HG02884 (cell line): ENCODE results near the gene GNG7.
"Not testable (repeated sequence)": the region's sequence is repeated elsewhere in the genome, so short reads cannot be mapped to it uniquely, and the experiment has no call there.

Experiments
- ATAC-seq: cut with Tn5 transposase; IDR thresholded peaks from one replicate; pipeline ENCODE4 v1.9.1; 2021; ENCODE audit warnings: mild to moderate bottlenecking, moderate library complexity; ENCODE audit not compliant: unreplicated experiment

Gene GNG7

DNA sequence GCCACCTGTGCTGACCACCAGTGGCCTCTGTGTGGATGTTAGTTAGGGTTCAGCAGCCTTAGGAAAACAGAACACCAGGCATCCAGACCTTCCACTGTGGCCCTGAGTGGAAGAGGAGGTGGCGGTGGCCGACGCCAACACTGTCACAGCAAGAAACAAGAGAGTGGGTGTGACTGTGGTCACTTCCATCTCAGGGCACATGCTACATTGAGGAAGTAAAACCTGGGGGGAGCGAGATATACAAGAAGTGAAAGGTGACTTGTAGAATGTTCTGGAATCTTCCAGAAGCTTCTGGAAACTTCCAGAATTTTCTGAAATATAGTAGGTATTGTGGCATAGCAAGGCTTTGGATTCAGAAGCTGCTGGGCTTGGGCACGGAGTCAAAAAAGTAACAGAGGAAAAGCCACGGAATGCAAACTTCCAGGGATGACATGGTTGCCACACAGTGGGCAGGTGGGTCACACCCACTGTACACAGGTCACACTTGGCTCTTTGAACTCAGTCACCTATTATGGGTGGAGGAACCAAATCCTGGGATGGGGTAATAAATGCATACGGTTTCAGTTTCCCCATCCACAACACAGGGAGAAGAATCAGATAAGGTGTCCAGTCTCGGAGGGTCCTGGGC lies 24.3 kb downstream of the GNG7 start:
- ATAC-seq, result peak; percentile 53

DNA sequence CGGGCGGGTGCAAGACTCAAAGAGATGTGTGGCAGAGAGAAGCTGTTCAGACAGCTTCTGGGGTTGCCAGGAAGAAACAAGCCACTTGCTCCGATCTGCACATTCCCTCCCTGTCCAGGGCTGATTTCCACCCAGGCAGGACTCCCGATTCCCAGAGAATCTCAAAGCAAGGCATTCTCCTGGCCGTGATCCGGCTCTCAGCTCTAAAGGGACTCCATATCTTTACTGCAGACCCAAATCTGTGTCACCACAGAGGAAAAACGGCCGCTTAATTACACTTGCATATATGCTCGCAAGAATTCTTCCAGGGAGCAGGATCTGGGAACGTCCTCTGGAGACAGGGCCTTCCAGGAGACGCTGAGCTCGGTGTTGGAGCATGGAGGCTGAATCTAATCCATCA lies 25.7 kb downstream of the GNG7 start:
- ATAC-seq, result no peak

DNA sequence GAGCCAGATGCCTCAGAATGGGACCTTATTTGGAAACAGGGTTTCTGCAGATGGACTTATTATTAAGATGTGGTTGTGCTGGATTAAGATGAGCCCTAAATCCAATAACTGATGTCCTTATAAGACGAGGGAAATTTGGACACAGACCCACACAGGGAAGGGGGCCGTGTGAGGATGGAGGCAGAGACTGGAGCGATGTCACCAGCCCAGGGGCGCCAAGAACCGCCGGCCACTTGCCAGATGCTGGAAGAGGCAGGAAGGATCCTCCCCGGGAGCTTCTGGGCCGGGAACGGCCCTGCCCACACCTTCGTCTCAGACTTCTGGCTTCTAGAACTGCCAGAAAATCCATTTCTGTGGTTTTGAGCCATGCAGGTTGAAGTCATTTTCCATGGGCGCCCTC lies 26.6 kb downstream of the GNG7 start:
- ATAC-seq, result no peak

DNA sequence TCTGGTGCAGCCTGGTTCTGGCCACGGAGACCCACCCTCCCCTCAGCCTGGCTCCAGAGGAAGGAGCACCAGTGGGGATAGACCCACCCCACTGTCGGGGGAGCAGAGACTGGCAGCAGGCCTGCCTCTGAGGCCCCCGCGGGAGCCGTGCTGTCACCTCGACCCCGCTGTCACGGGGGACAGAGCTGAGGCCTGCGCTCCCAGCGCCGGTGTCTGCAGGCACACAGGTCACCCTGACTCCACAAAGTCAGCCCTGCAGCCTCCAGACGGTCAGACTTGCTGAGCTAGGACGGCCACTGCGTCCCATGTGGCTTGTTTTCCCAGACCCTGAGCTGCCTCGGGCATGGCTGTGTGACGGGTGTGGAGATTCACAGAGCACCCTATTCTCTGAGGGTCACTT lies 32.3 kb downstream of the GNG7 start:
- no peak for ATAC-seq

DNA sequence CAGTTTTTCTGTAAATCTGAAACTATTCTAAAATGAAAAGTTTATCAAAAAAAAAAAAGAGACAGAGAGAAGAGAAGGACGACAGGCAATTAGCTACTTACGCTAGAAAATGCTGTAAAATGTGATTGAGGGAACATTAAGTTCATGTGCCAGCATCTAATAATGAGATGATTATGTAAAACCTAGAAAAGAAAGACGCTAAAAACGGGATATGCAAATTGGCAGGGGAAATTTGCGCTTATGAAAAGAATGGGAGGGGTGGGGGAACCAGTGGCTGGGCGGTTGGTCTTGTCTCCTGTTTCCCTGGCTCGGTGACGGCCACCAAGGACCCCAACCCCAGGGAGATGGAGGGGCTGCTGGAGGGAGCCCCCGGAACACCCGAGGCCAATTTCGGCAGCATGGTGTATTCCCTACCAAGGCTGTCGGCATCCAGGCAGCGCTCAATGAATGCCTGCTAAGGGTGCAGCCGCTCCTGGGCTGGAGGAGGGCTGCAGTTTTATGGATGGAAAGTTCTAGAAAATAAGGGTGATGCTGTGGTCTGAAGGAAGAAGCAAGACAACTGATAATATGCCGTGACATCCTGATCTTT lies 34.2 kb downstream of the GNG7 start:
- ATAC-seq, result no peak

DNA sequence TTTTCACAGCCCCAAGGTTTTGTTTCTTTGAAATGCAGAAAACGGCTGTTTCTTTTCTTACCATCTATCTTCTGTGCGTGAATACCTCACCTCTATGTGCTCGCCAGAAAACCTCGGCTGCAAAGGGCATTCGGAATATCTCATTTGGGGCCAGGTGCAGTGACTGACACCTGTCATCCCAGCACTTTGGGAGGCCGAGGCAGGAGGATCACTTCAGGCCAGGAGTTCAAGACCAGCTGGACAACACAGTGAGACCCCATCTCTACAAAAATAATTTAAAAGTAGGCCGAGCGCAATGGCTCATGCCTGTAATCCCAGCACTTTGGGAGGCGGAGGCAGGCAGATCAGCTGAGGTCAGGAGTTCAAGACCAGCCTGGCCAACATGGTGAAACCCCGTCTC lies 35.1 kb downstream of the GNG7 start:
- not testable (repeated sequence) for ATAC-seq

DNA sequence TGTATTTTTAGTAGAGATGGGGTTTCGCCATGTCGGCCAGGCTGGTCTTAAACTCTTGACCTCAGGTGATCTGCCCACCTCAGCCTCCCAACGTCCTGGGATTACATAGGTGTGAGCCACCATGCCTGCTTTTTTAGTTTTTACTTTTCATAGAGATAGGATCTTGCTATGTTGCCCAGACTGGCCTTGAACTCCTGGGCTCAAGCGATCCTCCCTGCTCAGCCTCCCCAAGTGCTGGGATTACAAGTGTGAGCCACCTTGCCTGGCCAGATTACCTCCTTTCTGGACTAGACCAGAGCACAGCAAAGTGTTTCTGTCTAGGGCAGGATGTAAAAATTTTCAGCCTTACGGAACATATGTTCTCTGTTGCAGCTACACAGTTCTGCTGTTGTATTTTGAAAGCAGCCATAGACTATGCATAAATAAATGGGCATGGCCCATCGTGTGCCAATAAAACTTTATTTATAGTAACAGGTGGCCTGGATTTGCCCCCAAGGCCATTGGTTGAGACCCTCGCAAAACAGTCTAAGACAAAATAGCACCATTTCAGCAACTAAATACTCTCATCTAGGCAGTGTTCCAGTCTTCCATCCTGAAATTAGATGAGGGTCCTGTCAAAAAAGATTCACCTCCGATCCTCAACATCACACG lies 36.0 kb downstream of the GNG7 start:
- no peak for ATAC-seq

DNA sequence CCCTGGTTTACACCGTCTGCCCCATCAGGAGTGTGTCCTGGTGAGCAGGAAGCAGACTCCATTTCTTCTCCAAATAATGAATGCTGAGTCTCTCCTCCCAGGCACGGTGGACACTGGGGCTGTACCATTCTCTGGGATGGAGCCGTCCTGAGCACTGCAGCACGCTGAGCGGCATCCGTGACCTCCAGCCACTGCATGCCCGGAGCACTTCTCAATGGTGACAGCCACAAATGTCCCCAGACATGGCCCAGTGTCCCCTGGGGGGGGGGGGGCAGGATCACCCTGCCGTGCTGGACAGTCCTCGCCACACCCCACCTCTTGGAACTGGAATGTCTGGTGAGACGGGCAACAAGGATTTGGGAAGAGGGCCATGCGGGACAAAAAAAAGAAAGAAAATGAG lies 37.4 kb downstream of the GNG7 start:
- ATAC-seq, result no peak

DNA sequence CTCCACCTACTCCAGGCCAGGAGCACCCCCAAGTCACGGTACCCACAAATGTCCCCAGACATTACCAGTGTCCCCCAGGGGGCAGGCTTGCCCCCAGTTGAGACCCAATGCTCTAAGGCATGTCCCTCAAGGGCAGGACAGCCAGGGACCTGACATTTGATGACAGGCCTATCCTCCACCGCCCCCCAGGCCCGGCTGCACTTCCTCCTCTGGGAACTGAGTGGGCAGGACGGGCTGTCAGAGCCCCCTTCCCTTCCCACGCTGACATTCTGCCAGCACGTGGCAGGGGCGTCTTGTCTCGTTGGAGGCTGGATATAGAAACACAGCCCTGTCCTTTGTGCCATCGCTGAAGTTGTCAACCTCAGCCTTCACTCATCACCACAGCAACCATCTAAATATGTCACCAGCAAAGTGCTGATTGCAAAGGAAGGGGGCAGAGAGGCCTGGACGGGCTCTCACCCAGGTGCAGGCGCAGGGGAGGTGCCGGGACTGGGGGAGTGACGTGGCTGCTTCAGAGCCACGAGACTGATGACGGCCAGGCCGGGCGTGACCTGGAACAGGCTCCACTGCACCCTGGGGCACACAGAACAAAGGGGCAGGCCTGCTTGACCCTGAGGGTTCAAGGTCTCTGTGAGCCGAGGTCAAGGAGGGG lies 38.4 kb downstream of the GNG7 start:
- no peak for ATAC-seq

DNA sequence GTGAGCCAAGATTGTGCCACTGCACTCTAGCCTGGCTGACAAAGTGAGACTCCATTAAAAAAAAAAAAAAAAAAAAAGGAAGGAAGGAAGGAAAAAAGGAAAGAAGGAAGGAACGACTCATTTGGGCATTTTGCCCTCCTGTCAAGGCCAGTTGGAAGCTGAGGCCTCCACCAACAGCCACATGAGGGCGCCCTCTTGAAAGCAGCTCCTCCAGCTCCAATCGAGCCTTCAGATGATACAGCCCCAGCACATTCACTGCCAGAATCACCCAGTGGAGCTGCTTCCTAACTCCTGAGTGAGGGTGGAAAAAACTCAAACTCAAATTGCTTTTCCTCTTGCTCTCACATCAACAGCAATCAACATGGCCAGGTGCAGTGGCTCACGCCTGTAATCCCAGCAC lies 40.9 kb downstream of the GNG7 start:
- no peak for ATAC-seq

DNA sequence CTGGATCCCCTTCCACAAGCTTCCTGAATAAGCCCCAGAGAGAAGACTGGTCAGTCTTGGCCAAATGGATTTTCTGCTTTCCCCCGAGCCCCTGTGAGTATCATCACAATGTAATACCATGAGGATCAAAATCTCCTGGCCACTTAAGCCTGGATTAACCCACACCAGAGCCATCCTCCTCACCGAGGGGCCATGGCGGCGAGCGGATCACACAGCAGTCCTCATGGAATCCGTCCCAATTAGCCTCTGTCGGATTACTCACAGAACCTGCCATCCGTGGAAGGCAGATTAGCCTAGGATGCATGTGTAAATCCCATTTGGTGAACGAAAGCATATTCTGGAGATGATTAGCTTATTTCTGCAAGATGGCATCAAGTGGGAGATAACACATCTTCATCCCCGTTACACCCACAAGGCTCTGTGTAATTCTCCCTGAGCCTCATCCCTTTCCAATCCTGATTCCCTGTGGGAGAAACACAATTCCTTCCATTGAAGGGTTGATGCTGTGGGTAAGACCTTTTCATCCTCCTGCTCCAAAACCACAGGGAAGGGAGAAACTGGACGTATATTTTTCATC lies 42.5 kb downstream of the GNG7 start:
- ATAC-seq, result no peak

DNA sequence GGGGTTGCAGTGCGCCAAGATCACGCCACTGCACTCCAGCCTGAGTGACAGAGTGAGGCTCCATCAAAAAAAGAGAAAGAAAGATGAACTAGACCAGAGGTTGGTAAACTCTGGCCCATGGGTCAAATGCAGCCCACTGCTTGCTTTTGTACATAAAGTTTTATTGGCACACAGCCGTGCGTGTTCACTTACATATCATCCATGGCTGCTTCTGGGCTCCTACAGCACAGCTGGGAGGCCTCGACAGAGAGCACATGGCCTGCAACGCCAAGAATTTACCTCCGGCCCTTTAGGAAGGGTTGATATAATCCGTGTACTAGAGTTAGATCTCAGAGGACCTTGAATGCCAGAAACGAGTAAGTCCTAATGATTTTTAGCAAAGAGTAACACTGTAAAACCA lies 46.0 kb downstream of the GNG7 start:
- ATAC-seq, result no peak

DNA sequence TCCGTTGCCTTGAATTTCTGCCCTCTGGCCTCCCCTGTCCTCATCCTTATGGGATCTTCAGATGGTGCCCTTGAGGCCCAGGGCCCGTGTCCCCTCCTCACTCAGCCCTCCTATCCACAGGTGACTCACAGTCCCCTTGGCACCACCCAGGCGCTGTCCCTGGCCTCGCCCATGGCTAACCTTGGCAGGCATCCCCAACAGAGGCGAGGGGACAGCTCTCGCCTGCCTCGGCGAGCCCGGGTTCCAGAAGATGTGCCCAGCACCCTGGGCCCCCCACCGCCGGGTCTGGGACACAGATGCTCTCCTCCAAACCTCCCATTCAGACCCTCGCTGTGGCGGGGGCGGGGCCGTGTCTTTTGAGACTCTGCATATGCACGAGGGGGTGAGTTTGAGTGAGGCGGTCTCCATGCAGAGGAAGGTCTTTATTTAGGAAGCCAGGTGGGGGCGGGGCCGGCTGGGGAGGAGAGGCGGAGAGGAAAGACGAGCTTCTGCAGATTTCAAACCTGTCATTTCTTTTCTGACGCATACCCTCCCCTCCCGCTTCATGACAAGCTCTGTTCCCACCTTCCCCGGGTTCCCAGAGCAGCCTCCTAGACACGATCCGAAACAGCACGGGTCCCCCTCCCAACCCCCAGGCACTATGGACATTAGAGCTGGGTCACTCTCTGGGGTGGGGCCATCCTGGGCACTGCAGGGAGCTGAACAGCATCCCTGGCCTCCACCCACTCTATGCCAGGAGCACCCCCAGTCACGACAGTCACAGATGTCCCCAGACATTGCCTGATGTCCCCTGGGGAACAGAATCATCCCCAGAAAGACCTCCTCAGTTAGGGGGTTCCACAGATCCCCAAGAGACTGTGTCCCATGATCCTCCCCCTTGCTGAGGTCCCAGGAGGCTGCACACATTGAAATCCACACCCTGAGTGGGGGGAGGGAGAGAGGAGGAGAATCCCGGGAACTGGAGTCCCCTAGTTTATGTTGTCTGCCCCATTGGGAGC lies 48.5 kb downstream of the GNG7 start:
- ATAC-seq, result no peak

DNA sequence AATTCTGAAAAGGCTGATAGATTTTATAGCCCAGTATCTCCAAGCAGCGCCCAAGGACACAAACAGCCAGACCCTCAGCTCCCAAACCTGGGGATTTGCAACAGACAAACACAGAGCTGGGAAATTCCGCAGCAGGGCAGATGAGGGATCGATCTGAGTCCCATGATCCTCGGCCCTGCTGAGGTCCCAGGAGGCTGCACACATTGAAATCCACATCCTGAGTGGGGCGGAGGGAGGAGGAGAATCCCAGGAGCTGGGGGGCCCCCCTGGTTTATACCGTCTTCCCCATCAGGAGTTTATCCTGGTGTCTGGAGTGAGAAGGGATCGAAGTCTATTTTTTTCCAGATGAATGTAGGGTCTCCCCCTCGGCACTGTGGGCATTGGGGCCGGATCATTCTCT lies 49.3 kb downstream of the GNG7 start:
- no peak for ATAC-seq

DNA sequence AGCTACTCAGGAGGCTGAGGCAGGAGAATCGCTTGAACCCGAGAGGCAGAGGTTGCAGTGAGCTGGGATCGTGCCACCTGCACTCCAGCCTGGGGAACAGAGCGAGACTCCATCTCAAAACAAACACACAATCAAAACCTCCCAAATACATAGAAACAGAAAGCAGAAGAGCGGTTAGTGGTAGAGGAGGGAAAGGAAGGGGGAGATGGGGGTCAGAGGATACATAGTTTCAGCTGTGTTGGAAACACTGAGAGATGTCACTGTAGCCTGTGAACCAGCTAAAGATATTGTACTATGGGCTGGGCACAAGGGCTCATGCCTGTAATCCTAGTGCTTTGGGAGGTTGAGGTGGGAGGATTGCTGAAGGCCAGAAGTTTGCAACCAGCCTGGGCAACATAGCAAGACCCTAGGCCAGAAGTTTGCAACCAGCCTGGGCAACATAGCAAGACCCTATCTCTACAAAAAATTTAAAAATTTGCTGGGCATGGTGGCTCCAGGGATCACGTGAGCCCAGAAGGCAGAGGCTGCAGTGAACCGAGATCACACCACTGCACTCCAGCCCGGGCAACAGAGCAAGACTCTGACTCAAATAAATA lies 49.9 kb downstream of the GNG7 start:
- ATAC-seq, result no peak

DNA sequence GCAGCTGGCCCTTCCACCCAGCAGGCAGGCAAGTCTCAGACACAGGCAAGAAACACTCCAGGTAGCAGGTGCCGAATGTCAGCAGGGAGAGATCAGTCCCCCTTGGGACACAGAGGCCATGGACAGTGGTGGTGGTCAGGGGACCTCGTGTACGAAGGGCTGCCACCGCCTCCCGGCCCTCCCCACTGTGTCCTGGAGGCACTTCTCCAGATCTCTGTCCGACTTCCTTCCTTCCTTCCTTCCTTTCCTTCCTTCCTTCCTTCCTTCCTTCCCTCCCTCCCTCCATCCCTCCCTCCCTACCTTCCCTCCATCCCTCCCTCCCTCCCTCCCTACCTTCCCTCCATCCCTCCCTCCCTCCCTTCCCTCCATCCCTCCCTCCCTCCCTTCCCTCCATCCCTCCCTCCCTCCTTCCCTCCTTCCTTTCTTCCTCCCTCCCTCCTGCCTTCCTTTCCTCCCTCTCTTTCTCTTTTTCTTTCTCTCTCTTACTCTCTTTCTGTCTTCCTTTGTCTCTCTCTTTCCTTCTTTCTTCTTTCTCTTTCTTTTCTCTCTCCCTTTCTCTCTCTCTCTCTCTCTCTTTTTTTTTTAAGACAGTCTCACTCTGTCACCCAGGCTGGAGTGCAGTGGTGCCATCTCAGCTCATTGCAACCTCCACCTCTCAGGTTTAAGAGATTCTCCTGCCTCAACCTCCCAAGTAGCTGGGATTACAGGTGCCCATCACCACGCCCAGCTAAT lies 51.3 kb downstream of the GNG7 start:
- ATAC-seq, result not testable (repeated sequence)

DNA sequence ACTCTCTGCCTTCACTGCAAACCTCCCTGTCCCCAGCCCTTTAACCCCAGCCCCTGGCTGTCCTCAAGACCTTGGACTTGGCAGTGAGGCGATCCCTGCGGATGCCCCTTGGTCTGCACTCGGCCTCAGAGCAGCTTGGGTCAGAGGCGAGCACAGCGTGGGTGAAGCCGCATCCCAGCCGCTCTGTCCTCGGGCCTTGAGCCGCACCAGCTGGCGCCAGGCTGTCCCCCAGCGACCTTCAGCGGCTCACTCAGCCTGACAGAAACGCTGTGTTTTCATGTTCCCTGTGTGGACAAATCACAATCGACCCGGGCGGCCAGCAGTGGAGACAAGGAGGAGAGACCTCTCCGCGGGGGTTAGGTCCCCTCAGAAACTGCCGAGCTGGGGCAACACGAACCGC lies 52.0 kb downstream of the GNG7 start:
- ATAC-seq, result no peak

DNA sequence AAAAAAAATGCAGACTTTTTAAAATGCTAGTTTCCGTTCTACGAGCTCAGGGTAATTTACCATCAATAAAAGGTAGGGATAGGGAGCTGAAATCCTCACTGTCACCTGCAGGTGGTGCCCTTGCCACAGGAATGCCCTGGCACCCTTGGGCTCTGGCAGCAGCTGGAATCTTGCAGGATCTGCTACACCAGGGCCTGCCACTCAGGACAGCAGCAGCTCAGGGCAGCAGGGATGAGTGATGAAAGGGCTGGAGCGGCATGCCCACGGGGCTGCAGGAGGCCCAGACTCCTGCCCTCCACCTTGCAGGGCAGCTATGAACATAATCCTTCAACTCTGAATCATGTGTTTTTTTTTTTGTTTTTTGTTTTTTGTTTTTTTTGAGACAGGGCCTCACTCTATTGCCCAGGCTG lies 54.0 kb downstream of the GNG7 start:
- ATAC-seq, result no peak

DNA sequence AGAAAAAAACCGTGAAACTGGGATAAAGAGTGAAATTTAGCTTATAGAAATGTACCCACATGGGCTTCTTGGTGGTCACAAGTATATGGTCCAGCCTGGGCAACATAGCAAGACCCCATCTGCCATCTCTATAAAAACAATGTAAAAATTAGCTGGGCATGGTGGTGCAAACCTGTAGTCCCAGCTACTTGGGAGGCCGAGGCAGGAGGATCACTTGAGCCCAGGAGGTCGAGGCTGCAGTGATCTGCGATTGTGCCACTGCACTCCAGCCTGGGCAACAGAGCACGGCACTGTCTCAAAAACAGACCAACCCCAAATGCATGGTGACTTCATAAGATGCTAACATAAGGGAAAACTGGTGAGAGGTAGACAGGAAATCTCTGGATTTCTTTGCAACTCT lies 54.4 kb downstream of the GNG7 start:
- no peak for ATAC-seq
